ENCODE measurements around the gene COL6A1. TPM values are rescaled to one million over a fixed set of nuclear protein-coding genes. Genes with fewer than 3 reads are reported as not detected.

The COL6A1 gene
- total RNA-seq, 1 experiment from 2014 or later, result 19.7 TPM

DNA sequence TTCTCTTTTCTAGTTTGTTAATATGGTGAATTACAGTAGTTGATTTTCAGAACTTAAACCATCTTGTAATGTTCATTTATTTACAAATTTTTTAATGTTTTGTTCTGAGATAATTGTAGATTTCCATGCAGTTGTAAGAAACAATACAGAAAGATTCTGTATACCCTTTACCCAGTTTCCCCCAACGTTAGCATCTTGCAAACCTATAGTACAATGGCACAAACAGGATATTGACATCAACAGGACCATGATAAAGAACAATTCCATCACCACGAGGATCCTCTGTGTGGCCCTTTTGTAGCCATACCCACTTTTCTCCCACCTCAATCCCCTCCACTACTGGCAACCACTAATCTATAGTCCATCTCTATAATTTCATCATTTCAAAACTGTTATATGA, 33.3 kb downstream of the COL6A1 start:
- ChIA-PET CTCF (no interaction called here), POLR2A (ENCODE audit: low non-redundant PET) (no interaction called here)
- Histone ChIP-seq H3K36me3 (ENCODE audit: insufficient read depth, low read length, poor library complexity, severe bottlenecking) (no peaks in the 10 kb centered on the region), H3K4me1 (ENCODE audit: insufficient read depth, low read length, poor library complexity, severe bottlenecking) (no peaks in the 10 kb centered on the region), H3K9me3 (ENCODE audit: low read depth, low read length, poor library complexity, severe bottlenecking) (no peaks in the 10 kb centered on the region), H3K27ac (ENCODE audit: low read depth, low read length, poor library complexity, severe bottlenecking) (no peak overlapping the region), H3K27me3 (replicated peaks; ENCODE audit: insufficient read depth, low read depth, low read length, poor library complexity) (peaks cover 18% of the 10 kb centered on the region), H3K4me3 (ENCODE audit: low read depth, low read length, poor library complexity, severe bottlenecking) (no peak overlapping the region)
- no TSS peak for BruUV-seq (replicated peaks)
- DNase-seq (ENCODE audit: low spot score), result no peak
- intact Hi-C loops (cut with micrococcal nuclease; ENCODE audit: unreplicated experiment), result no loop called here
- no peak for TF ChIP-seq EZH2 (IDR thresholded peaks at IDR 0.05; ENCODE audit: borderline replicate concordance, low read depth, low read length, poor library complexity, severe bottlenecking)
- TF ChIP-seq, protein P1, sequence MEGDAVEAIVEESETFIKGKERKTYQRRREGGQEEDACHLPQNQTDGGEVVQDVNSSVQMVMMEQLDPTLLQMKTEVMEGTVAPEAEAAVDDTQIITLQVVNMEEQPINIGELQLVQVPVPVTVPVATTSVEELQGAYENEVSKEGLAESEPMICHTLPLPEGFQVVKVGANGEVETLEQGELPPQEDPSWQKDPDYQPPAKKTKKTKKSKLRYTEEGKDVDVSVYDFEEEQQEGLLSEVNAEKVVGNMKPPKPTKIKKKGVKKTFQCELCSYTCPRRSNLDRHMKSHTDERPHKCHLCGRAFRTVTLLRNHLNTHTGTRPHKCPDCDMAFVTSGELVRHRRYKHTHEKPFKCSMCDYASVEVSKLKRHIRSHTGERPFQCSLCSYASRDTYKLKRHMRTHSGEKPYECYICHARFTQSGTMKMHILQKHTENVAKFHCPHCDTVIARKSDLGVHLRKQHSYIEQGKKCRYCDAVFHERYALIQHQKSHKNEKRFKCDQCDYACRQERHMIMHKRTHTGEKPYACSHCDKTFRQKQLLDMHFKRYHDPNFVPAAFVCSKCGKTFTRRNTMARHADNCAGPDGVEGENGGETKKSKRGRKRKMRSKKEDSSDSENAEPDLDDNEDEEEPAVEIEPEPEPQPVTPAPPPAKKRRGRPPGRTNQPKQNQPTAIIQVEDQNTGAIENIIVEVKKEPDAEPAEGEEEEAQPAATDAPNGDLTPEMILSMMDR (conservative IDR thresholded peaks at IDR 0.05; ENCODE audit: low read depth, low read length), result no peak

DNA sequence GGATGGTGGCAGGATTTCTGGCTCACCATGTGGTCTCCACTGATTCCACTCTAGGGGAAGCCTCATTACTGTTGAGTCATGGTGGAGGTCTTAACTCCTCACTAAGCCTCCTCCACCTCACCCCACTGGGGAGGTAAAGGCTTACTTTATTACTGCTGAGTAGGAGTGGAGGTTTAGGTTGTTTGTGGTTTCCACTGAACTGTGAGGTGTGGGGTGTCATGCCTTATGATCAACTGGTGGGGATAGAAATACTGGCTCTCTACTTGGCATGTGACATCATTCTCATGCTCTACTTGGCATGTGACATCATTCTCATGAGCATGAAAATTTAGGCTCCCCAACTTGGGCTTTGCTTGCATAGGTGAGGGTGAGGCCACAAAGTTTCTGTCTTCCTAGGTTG, 35.6 kb downstream of the COL6A1 start:
- ChIA-PET CTCF (no interaction called here), POLR2A (ENCODE audit: low non-redundant PET) (no interaction called here)
- intact Hi-C loops (cut with micrococcal nuclease; ENCODE audit: unreplicated experiment), result no loop called here
- no peak for DNase-seq (ENCODE audit: low spot score)
- Histone ChIP-seq H3K27me3 (replicated peaks; ENCODE audit: insufficient read depth, low read depth, low read length, poor library complexity) (peaks cover 18% of the 10 kb centered on the region), H3K36me3 (ENCODE audit: insufficient read depth, low read length, poor library complexity, severe bottlenecking) (no peaks in the 10 kb centered on the region), H3K4me3 (ENCODE audit: low read depth, low read length, poor library complexity, severe bottlenecking) (no peak overlapping the region), H3K4me1 (ENCODE audit: insufficient read depth, low read length, poor library complexity, severe bottlenecking) (no peaks in the 10 kb centered on the region), H3K27ac (ENCODE audit: low read depth, low read length, poor library complexity, severe bottlenecking) (no peak overlapping the region), H3K9me3 (ENCODE audit: low read depth, low read length, poor library complexity, severe bottlenecking) (no peaks in the 10 kb centered on the region)
- TF ChIP-seq EZH2 (IDR thresholded peaks at IDR 0.05; ENCODE audit: borderline replicate concordance, low read depth, low read length, poor library complexity, severe bottlenecking), result no peak
- TF ChIP-seq, protein P1 (conservative IDR thresholded peaks at IDR 0.05; ENCODE audit: low read depth, low read length), result no peak
- no TSS peak for BruUV-seq (replicated peaks)

DNA sequence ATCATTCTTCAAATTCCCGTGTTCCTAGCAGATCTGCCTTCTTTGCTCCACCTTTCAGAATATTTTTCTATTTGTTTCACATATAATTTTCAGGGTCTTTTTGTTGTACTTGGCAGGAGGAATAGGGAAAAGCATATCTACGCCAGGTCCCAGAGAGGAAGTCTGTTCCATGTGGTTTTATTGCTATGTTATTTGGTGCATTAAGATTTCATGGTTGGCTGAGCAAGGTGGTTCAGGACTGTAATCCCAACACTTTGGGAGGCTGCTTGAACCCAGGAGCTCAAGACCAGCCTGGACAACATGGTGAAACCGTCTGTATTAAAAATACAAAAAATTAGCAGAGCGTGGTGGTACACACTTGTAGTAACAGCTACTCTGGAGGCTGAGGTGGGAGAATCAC, 36.1 kb downstream of the COL6A1 start:
- Histone ChIP-seq H3K9me3 (ENCODE audit: low read depth, low read length, poor library complexity, severe bottlenecking) (no peaks in the 10 kb centered on the region), H3K4me1 (ENCODE audit: insufficient read depth, low read length, poor library complexity, severe bottlenecking) (no peaks in the 10 kb centered on the region), H3K4me3 (ENCODE audit: low read depth, low read length, poor library complexity, severe bottlenecking) (no peak overlapping the region), H3K27ac (ENCODE audit: low read depth, low read length, poor library complexity, severe bottlenecking) (no peak overlapping the region), H3K36me3 (ENCODE audit: insufficient read depth, low read length, poor library complexity, severe bottlenecking) (no peaks in the 10 kb centered on the region), H3K27me3 (replicated peaks; ENCODE audit: insufficient read depth, low read depth, low read length, poor library complexity) (peaks cover 18% of the 10 kb centered on the region)
- ChIA-PET POLR2A (ENCODE audit: low non-redundant PET) (no interaction called here), CTCF (no interaction called here)
- TF ChIP-seq EZH2 (IDR thresholded peaks at IDR 0.05; ENCODE audit: borderline replicate concordance, low read depth, low read length, poor library complexity, severe bottlenecking), result no peak
- TF ChIP-seq, protein P1 (conservative IDR thresholded peaks at IDR 0.05; ENCODE audit: low read depth, low read length), result no peak
- intact Hi-C loops (cut with micrococcal nuclease; ENCODE audit: unreplicated experiment), result no loop called here
- BruUV-seq (replicated peaks), result no TSS peak
- no peak for DNase-seq (ENCODE audit: low spot score)
